Suprapubic skin (tissue), 3 donors: Measurements from ENCODE around the gene SCNN1G.

Experiments used
- CTCF ChIP-seq, 2 donors: fragments of 200-600 bp in 1 of 2; fragments of 450-650 bp in 1 of 2; sonication (generic) in 1 of 2; IDR thresholded peaks; one replicate each; pipeline ENCODE4 v1.5.1; 2016 to 2019; ENCODE audit warnings: antibody characterized with exemption in 2 of 2, mild to moderate bottlenecking in 1 of 2, moderate library complexity in 1 of 2
- EP300 ChIP-seq: sonication (generic); formaldehyde crosslinking; IDR thresholded peaks from one replicate; pipeline ENCODE4 v1.6.1; 2017; ENCODE audit warnings: antibody characterized with exemption

GRCh38 chr16:23148166-23148512, 34.4 kb upstream of the SCNN1G start:
- TF ChIP-seq CTCF (IDR thresholded peaks at IDR 0.05) (no peak), EP300 (no peak)
